Loucy (cell line): ENCODE measurements around the gene ICAM4.

Source experiments
- EZH2phosphoT487 ChIP-seq: fragments of 200-600 bp; IDR thresholded peaks from 2 replicates; pipeline ENCODE4 v1.6.1; 2018; ENCODE audit warnings: antibody characterized with exemption, mild to moderate bottlenecking, moderate library complexity, borderline replicate concordance
- TF ChIP-seq, protein P1 (sequence below): fragments of 200-600 bp; sonication (generic); conservative IDR thresholded peaks from 2 replicates; pipeline ENCODE4 v1.5.1; 2014; ENCODE audit warnings: mild to moderate bottlenecking, antibody characterized with exemption, low read length

GRCh38 chr19:10299545-10300458, 13.0 kb downstream of the ICAM4 start:
- TF ChIP-seq, protein P1, sequence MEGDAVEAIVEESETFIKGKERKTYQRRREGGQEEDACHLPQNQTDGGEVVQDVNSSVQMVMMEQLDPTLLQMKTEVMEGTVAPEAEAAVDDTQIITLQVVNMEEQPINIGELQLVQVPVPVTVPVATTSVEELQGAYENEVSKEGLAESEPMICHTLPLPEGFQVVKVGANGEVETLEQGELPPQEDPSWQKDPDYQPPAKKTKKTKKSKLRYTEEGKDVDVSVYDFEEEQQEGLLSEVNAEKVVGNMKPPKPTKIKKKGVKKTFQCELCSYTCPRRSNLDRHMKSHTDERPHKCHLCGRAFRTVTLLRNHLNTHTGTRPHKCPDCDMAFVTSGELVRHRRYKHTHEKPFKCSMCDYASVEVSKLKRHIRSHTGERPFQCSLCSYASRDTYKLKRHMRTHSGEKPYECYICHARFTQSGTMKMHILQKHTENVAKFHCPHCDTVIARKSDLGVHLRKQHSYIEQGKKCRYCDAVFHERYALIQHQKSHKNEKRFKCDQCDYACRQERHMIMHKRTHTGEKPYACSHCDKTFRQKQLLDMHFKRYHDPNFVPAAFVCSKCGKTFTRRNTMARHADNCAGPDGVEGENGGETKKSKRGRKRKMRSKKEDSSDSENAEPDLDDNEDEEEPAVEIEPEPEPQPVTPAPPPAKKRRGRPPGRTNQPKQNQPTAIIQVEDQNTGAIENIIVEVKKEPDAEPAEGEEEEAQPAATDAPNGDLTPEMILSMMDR = no peak
- TF ChIP-seq EZH2phosphoT487 = no peak
